Osteoblast (primary cell): ENCODE measurements around the gene ANKS1B. TPM values are rescaled to one million over a fixed set of nuclear protein-coding genes. Genes with fewer than 3 reads are reported as not detected.

ENCODE experiments used
- DNase-seq: peaks from one replicate; pipeline ENCODE4 v3.0.0; 2011; ENCODE audit warnings: low spot score, mixed read lengths; ENCODE audit not compliant: insufficient read length; ENCODE audit errors: missing footprints
- H2AFZ ChIP-seq: 2 replicates; pipeline ENCODE4 v1.6.0; 2011; ENCODE audit warnings: mild to moderate bottlenecking, low read length
- H3K27ac ChIP-seq: 2 replicates; pipeline ENCODE4 v1.5.1; 2011; ENCODE audit warnings: mild to moderate bottlenecking, low read depth, low read length, moderate library complexity
- H3K27me3 ChIP-seq: 2 replicates; pipeline ENCODE4 v1.6.0; 2012; ENCODE audit warnings: mild to moderate bottlenecking, control low read depth, inconsistent platforms, low read length, moderate library complexity; ENCODE audit not compliant: insufficient read depth
- H3K36me3 ChIP-seq: 2 replicates; pipeline ENCODE4 v1.5.1; 2011; ENCODE audit warnings: mild to moderate bottlenecking, low read length, control low read depth, moderate library complexity; ENCODE audit not compliant: insufficient read depth
- H3K4me1 ChIP-seq: 2 replicates; pipeline ENCODE4 v1.5.1; 2011; ENCODE audit warnings: mild to moderate bottlenecking, low read length, control low read depth, moderate library complexity; ENCODE audit not compliant: insufficient read depth
- H3K4me2 ChIP-seq: 2 replicates; pipeline ENCODE4 v1.6.0; 2011; ENCODE audit warnings: mild to moderate bottlenecking, low read length; ENCODE audit not compliant: insufficient read depth
- H3K4me3 ChIP-seq: fragments of 200-600 bp; sonication (generic); 3 replicates; pipeline ENCODE4 v1.5.1; 2012; ENCODE audit warnings: mild to moderate bottlenecking, low read length, inconsistent platforms; ENCODE audit not compliant: insufficient read depth
- H3K79me2 ChIP-seq: 2 replicates; pipeline ENCODE4 v1.6.0; 2012; ENCODE audit warnings: mild to moderate bottlenecking, low read length, control low read depth, inconsistent platforms; ENCODE audit not compliant: insufficient read depth
- H3K9me3 ChIP-seq: 2 replicates; pipeline ENCODE4 v1.5.1; 2011; ENCODE audit warnings: low read depth, low read length, control low read depth
- H4K20me1 ChIP-seq: 2 replicates; pipeline ENCODE4 v1.6.0; 2012; ENCODE audit warnings: mild to moderate bottlenecking, low read length, control low read depth; ENCODE audit not compliant: insufficient read depth
- CTCF ChIP-seq: IDR thresholded peaks from 2 replicates; pipeline ENCODE4 v1.5.1; 2011; ENCODE audit warnings: mild to moderate bottlenecking, low read depth, low read length, moderate library complexity; ENCODE audit errors: extremely low read depth
- total RNA-seq: library from RNA; depleted of rRNA; stranded (reverse); fragments of >200 nt; gene quantifications from 2 replicates; pipeline ENCODE4 v1.2.3, GENCODE V29; 2012

ANKS1B gene
- total RNA-seq, 1 donor, result 2.2 TPM

DNA sequence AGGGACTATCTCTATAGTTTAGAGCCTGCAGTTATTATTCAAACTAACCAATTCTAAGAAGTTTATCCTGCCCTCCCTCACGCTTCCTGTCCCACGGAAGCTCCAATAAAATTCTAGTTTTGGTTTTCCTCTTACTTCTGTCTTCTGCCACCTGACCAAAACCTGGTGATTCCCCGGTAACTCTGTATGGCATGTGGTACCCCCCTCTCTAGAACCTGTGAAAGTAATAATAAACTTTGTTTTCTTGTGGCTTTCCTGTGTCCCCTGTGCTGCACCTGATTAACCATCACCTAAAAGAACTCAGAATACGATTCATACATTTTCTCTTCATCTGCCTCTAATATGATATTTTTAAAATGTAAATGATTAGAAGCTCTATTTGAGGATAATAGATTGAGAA lies 959.9 kb downstream of the ANKS1B start:
- Histone ChIP-seq H4K20me1 (no peaks in the 10 kb centered on the region), H3K27ac (no peak overlapping the region), H3K4me1 (no peaks in the 10 kb centered on the region), H3K79me2 (no peaks in the 10 kb centered on the region), H3K36me3 (no peaks in the 10 kb centered on the region), H2AFZ (no peak overlapping the region), H3K4me2 (no peak overlapping the region), H3K27me3 (no peaks in the 10 kb centered on the region), H3K9me3 (no peaks in the 10 kb centered on the region), H3K4me3 (no peak overlapping the region)
- TF ChIP-seq CTCF, result no peak
- DNase-seq, result no peak

DNA sequence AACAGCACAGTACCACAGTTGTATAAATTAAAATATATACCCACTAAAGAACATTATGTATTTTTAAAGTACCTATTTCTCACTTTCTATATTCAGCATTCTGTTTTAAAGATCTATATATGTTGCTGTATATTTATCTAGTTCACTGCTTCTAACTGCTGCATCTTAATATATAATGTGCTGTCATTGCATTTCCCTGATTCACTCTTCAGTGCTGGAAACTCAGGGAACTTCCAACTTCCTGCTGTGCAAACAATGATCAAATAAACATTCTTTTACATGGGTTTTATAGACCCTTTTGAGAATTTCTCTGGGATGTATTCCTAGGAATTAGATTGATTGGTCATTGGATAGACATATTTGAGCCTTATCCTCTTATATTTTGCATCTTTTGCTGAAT lies 960.5 kb downstream of the ANKS1B start:
- Histone ChIP-seq H3K79me2 (no peaks in the 10 kb centered on the region), H3K36me3 (no peaks in the 10 kb centered on the region), H3K4me1 (no peaks in the 10 kb centered on the region), H4K20me1 (no peaks in the 10 kb centered on the region), H3K27ac (no peak overlapping the region), H3K4me2 (no peak overlapping the region), H2AFZ (no peak overlapping the region), H3K4me3 (no peak overlapping the region), H3K9me3 (no peaks in the 10 kb centered on the region), H3K27me3 (no peaks in the 10 kb centered on the region)
- no peak for DNase-seq
- TF ChIP-seq CTCF, result no peak

- Histone ChIP-seq H4K20me1 (no peaks in the 10 kb centered on the region), H3K79me2 (no peaks in the 10 kb centered on the region), H3K4me3 (no peak overlapping the region), H3K36me3 (no peaks in the 10 kb centered on the region), H2AFZ (no peak overlapping the region), H3K4me1 (no peaks in the 10 kb centered on the region), H3K27ac (no peak overlapping the region), H3K4me2 (no peak overlapping the region), H3K9me3 (no peaks in the 10 kb centered on the region), H3K27me3 (no peaks in the 10 kb centered on the region)
- DNase-seq, result no peak
- TF ChIP-seq CTCF, result no peak
Measured at GRCh38 chr12:99020871-99021270, 963.9 kb downstream of the ANKS1B start.

GRCh38 chr12:99019798-99020197 lies 964.9 kb downstream of the ANKS1B start:
- no peaks in the 10 kb centered on the region for H3K36me3 ChIP-seq
- no peaks in the 10 kb centered on the region for H3K4me1 ChIP-seq
- no peak overlapping the region for H2AFZ ChIP-seq
- H3K4me3 ChIP-seq, result no peak overlapping the region
- no peaks in the 10 kb centered on the region for H3K9me3 ChIP-seq
- H3K4me2 ChIP-seq, result no peak overlapping the region
- no peaks in the 10 kb centered on the region for H3K27me3 ChIP-seq
- H4K20me1 ChIP-seq, result no peaks in the 10 kb centered on the region
- no peak overlapping the region for H3K27ac ChIP-seq
- no peak for DNase-seq
- H3K79me2 ChIP-seq, result no peaks in the 10 kb centered on the region
- no peak for TF ChIP-seq CTCF
